Muscle of back (tissue), 11 donors: ENCODE data around the gene CHST15. TPM values are rescaled to one million over a fixed set of nuclear protein-coding genes. Genes with fewer than 3 reads are reported as not detected.
A peak's percentile ranks its signal among the peaks of the same experiment; 100 is the strongest.

Experiments used
- DNase-seq, 3 donors: peaks; one replicate each; pipeline versions ENCODE4 v3.0.0 to v3.0.0-alpha.2; 2013
- polyA plus RNA-seq, 10 donors: library from polyadenylated mRNA; unstranded; fragments of 120-200 nt; gene quantifications; one replicate each; pipeline ENCODE4 v1.2.1, GENCODE V29; 2013; ENCODE audit not compliant: insufficient read length in 10 of 10

CHST15 gene
- polyA plus RNA-seq, 10 donors = 13.5 to 24.0 (median 18.5) TPM

DNA sequence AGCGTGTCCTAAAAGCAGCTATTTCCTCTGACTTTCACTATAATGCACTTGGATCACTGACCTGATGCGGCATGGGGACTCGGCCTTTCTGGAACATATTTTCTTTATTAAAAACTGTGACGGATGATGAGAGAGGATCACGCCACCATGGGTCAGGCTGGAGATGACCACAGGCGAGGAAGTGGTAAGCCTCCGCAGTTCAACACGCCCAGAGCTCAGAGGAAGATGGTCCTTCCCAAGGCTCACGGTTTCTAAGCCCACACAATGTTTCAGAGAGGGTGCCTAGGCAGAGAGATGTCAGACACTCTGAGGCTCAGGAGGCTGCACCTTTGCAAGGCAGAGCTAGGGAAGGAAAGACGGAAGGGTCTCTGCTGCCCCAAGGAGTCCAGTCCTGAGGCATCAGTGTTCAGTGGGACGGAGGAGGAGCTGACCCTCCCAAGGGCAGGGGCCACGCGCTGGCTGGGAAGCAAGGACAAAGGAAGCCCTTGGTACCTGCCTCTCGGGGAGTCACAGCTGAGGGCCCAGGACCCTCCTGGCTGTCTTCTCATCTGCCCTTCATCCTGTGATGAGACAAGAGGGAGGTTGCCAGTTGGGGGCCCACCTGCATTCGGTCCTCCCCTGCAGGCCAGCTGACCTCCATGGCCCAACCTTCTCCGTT is 9.5 kb downstream of the CHST15 start:
- DNase-seq = no peak

DNA sequence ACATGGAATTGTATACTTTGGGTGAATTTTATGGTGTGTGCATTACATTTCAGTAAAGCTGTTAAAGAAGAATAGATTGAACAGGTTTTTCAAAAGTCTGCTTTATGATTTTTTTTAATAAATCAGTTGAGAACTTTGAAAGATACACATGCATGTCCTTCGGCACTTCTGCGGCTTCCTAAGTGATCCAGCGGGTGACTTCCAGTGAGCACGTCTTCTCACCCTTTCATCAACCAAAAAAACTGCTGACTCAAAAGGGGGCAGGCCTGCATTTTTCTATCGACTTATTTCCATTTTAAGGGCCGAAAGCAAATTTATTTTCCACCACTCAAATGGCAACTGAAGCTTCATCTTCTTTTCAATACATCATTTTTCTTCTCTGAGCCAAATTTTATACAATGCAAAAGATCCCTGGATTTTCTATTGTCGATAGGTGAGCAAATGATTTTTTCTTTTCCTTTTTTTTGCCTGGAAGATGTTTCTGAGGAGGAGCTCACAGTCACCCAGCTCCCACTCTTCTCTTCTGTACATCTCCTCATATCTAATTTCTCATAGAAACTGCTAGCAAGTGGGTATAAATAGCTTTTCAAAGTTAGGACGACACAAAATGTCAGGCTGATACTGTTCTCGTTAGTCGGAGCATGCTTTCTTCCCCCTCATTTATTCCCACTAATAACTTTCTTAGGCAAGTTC is 10.2 kb downstream of the CHST15 start:
- no peak for DNase-seq

DNA sequence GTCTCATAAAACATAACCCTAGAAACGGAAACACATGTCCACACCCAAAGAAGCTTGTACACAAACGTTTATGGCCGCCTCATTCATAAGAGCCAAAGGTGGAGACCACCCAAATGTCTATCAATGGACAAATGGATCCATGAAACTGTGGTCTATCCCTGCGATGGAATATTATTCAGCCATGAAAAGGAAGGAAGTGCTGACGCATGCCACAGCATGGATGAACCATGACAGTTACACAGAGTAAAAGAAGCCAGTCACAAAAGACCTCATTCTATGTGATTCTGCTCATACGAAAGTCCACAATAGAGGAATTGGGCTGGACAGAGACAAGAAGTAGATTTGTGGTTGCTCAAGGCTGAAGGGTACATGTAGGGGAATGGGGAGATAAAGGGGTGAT is 10.8 kb downstream of the CHST15 start:
- no peak for DNase-seq

DNA sequence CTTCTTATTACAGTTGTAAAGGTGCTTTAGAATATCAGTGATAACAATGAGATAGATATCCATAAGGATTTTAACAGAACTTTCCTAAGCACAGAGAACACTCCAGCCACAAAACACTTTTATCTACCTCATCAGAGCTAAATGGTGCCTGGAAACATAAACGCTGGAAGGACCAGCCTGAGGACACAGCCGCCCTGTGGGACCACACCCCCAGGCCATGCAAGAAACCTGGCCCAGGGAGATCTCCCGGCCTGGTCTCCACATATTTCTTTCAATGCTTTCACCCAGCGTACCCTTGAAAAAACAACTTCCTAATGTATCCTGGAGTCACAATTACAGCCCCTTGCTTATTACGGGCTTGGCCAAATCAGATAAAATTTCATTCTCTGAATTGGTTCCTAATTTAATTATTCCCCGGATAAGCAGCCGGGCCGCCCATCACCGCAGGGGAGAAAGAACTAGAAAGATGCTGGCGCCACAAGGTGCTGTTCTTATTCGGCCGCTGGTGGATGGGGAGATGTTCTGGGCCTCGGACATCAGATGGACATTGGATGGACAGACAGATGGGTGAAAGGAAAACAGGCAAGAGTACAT is 11.8 kb downstream of the CHST15 start:
- DNase-seq = no peak

DNA sequence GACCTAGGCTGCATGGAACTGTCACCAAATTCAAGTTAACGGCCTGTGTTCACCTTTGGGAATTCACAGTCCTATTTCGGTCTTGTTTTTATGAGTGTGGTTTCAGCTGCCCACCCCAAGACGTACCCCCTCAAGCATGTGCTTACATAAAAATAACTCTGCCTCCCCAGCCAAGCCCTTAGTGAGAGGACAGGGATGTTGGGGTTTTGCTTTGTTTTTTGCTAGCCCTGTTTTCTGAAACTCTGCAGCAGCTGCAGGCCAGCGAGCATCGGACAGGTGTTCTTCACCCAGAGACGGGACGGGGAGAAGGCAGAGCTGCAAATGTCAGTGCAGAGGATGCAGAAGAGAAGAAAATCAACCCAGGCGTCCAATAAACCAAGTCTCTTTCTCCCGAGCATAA is 13.5 kb downstream of the CHST15 start:
- DNase-seq = no peak

DNA sequence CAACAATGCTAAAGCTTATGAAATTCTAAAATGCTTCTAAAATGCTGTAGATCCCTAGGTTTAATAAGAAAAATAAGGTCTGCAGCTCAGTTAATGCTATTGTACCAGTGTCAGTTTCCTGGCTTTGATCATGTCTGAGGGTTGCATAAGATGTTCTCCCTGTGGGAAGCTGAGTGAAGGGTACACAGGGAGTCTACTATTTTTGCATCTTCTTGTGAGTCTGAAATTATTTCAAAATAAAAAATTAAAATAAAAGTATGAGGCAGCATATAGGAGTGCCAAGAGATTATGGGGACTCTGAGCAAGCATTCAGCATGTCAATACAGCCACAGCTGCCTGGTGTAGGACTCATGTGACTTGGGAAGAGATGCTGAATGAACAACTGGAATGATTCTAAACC is 14.7 kb downstream of the CHST15 start:
- DNase-seq = no peak

DNA sequence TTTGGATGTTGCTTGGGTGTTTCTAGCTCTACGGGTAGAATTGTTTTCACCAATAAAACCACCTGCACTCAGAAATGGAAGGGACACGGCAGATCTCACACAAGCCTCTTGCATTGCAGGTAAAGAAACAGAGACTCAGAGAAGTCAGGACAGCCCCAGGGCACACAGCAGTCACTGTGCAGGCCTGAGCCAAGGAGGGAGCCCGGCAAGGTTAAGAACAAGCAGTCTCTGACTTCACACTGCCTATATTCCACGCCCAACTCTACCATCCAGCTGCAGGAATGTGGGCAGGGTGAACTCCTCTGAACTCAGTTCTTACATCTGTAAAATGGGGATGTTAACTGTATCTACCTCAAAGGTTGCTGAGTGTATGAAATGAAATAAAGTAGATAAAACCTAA is 15.4 kb downstream of the CHST15 start:
- DNase-seq = no peak

DNA sequence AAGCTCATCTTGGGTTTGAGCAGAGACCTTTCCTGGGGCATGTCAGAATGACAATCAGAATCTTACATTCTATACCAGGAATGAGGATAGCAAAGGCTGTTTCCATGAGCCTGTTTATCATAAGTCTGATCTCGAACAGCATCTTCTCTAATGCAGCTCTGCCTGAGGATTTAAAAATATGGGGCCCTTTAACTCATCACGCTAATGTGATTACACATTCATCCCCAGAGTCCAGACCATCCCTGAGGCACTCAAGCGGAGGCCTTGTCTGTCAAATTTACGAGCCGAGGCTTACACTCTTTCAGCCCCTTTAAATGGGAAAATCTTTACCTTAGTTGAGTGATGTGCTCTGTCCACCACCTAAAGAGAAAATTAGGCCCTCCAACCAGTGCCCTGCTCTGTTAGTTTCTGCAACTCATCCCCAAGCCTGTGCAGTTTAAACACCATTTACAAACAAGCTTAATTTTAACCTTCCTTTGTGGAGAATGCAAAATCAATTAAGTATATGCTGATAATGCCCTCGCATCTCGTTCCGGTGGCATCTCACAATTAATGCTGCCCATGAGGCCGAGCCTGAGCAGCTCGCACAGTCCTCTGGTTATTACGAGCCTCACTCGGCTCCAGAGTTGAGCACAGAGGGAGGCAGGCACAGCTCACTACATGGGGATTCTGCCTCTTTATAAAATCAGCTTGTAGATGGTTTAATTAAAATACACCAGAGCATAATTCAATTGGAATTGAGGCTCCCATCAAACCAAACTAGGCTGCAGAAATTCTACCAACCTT is 16.0 kb downstream of the CHST15 start:
- no peak for DNase-seq

DNA sequence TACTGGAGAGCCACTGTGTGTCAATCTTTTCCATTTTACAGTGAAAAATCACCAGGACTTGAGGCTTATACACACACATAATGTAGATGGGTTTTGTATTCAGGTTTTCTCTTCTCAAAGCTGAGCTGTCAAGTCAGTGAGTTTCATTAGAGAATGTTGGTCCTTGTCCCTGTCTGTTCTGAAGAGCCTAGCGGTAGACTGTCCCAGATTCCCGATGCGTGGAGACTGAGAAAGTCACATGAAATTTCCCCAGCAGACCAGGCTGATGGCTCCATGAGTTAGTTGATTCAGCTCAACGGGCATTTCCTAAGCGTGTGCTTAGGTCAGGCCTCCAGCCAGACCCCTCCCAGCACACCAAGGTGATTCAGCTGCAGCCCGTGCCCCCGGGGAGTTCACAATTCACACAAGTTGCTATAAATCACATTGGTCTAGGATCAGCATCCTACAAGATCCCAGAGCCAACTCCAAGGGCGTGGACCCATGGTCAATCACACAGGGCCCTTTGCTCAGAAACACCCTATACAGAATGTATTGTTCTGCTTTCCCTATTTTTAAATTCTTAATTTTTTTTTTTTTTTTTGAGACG is 17.2 kb downstream of the CHST15 start:
- DNase-seq = no peak

DNA sequence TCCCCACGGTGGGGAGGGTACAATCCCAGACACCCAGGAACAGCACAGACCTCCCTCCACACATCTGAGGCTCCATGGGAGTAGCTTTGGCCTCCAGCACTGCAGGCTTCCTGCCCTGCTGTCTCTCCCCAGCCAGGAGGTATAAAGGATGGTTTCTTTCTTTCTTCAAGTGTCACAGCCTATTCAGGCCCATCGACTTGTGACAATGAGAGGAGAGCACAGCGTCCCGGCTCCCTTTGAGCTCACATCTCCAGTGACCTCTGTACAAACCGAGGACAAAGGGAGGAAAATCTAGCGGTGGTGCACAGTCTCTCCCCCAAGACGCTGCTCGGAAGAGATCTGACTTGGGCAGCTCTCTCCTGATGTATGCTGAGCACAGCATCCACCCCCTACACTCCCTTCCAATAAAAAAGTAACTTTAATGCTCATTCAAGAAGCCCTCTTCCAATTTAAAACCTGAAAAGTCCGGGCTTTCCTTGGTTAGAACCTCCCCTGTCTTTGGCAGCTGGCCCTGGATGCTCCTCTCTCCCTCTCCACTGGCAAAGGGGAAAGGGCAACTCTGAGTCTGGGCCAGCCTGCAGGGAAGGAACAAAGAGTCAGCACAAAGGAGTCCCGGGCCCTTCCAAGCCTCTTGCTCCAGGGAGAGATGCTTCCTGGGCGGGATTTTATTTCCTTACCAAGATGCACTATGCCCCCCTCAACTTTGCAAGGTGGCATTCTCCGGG is 18.0 kb downstream of the CHST15 start:
- no peak for DNase-seq

DNA sequence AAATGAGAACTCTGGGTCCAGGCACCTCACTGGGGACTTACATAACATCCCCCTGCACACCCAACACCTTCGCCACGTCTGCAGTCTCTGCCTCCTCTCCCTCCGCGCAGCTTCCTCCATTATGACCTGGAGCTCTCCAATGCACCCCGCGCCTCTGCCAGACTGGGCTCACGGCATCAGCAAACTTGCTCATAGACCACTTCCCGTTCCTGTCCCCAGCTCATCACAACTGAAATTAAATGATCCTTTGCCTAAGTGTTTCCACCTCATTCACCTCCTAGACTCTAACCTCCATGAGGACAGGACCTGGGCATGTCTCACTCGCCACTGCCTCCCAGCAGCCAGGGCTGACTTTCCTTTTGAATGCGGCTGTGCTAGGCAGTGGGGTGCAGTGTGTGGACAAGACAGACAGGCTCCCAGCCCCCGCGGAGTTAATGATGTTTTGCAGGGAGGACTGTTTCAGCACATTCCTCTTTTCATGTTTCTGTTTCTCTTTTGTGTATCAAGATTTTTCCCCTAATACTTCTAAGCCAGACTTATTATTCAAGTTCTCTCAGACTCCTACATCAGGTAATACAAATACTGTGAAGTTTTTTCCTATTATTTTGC is 18.8 kb downstream of the CHST15 start:
- DNase-seq = no peak

DNA sequence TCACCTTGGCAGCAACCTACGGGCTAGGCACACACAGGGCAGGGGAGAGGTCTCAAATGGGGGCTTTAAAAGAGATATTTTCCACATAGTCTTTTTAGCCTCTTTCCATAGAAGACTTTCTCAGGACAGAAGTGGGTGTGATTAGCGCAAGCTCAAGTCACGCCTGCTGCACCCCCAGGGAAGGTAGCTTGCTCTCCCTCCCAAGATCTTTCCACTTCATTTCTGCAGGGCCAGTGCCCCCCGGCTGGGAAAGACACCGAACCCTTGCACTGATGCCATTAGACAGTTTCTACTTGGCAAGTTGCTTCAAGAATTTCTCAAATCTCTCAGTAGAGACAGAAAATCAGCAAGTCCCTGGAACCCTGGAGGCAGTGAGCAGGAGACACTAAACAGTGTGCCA is 19.4 kb downstream of the CHST15 start:
- no peak for DNase-seq

DNA sequence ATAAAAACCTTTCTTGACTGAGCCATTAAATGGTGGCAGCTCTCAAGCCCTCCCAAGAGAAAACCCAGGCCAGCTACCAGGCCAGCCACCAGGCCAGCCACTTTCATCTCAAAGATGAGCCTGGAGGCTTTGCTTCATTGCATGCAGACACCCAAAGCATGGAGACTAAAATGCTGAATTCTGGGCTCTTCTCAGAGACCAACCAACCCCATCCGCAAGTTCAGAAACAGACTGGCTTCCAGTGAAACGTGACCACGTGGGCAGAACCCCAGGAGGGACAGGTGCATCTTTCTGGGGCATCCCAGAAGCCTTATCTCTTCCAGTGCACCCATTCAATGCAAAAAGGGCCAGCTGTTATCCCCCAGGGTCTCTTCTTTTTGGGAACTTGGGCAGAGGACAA is 20.9 kb downstream of the CHST15 start:
- DNase-seq = no peak

DNA sequence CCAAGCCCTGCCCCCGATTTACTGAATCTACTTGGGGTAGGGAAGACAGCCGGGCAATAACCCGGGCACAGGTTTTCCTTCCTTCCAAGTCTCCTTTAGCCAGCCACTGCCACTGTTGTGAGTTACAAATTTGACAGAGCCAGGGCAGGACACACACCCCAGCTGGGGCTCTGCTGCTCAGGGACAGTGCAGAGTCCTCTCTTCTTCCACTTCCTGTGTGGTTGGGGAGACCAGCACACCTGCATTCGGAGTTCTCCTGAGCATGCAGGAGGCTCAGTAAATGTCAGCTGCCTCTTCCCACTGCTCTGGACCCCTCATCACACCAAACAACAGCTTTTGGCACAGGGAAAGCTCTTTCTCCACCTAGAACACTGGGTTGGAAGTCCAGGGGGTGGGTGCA is 21.3 kb downstream of the CHST15 start:
- no peak for DNase-seq

DNA sequence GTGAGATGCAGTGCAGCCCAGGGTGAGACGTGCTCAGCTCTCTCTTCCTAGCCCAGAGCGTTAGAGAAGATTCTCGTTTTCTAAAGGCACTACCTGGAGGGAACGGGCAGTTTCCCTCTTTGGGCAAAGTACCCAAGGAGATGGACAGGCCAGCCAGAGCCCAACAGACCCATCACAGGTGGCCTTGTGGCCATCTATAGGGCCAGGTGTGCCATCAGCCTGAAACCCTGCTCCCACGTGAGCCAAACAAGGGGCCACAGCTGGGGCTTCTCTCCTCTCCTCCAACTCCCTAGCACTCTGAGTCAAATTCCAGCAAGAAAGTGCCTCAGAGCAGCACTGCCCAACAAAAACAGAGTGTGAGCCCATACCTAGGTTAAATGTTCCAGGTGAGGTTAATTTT is 22.3 kb downstream of the CHST15 start:
- DNase-seq = no peak

DNA sequence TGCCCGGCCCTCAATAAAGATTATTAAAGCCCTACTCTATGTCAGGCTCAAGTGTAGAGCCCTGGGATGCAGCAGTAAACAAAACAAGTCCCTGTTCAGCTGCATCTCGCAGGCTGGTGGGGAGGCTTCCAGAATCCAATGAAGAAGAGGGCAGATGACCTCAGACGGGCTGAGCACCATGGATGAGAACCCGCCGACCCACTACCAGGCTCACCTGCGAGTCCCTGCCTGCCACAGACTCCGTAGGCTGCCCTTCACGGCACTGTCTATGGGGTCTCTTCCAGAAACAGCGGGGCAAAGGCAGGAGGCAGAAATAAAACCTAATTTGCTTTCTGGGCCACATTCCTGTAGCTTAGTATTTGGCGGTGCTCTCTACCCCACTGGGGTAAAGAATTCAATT is 22.7 kb downstream of the CHST15 start:
- no peak for DNase-seq

DNA sequence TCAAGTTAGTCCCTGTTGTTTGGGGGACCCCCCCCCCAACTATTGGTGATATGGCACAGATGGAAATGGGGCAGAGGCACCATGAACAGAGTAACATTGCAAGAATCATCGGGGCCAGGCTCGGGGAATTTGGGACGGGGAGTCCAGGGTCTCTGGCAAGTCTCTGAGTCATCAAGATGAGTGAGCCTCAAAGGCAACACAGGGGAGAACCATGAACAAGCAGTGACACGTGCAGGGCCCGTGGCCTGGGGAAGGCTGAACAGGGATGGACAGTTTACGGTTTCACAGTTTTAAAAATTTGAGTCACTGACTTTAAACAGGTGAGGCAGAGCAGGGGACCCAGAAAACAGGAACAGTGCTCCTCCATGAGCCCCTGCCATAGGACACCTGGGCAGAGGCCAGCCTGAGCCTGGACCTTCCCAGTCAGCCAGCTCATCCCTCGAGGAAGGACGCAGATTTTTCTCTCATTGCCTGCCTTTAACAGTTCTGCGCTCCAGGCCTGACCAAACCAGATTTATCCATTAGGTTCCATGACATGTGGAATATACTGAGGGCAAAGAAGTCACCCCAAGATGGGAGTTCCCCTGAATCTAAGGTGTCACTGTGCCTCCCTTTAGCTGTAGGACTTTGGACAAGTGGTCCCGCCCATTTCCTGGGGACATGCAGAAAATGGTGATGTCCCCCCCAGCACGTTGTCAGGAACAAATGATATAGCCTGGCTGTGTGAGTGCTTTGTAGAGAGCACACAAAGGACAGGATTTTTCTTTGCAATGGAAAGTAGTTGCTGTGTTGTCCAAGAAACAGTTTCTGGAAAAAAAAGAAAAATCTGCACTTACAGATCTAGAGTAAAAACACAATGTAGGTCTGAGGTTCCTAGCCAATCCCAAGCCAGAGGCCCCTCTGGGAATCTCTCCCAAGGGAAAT is 23.8 kb downstream of the CHST15 start:
- DNase-seq = peak in 1 of 3 donors; percentile 59

DNA sequence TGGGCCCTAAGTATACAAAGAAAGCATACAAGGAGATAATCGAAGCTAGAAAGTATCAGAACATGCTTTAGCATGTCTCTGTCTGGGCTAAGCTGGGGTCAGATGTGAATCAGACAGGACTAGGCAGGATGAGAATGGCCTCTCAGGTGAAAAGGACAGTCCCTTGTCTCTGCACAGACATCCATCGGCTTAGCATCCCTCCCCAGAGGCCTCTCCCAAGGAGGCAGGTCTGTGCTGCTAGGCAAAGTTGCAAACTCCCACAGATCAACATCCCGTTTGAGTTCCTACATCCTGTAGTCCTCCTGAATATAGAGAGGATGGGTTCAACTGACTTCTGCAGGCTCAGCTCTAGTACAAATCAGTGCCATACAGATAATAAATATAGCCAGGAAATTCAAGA is 24.5 kb downstream of the CHST15 start:
- no peak for DNase-seq

DNA sequence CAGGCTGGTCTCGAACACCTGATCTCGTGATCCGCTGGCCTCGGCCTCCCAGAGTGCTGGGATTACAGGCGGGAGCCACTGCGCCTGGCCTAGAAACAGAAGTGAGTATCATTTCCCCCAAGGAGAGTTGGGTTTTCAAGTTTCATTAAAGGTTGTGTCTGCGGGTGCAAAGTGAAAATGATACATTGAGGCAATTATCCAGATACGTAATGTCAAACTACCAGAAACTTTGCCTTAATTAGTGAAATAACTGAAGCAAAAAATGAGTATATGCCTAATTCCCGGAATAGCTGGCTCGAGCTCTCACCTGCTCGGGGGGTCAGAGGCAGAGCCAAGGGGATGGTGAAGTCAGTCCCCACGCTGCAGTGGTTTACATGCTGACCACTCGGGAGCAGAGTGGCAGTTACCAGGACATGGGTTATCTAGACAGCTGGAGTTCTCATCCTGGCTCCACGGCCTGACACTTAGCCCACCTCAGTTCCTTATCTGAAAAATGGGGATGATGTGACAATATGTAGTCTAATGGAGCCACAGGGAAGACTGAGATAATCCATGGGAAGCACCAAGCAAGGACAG is 25.5 kb downstream of the CHST15 start:
- no peak for DNase-seq
